Measurements from ENCODE around the gene DNAJA1.
"Not testable (repeated sequence)": the region's sequence is repeated elsewhere in the genome, so short reads cannot be mapped to it uniquely, and the experiment has no call there.

DNAJA1 gene

DNA sequence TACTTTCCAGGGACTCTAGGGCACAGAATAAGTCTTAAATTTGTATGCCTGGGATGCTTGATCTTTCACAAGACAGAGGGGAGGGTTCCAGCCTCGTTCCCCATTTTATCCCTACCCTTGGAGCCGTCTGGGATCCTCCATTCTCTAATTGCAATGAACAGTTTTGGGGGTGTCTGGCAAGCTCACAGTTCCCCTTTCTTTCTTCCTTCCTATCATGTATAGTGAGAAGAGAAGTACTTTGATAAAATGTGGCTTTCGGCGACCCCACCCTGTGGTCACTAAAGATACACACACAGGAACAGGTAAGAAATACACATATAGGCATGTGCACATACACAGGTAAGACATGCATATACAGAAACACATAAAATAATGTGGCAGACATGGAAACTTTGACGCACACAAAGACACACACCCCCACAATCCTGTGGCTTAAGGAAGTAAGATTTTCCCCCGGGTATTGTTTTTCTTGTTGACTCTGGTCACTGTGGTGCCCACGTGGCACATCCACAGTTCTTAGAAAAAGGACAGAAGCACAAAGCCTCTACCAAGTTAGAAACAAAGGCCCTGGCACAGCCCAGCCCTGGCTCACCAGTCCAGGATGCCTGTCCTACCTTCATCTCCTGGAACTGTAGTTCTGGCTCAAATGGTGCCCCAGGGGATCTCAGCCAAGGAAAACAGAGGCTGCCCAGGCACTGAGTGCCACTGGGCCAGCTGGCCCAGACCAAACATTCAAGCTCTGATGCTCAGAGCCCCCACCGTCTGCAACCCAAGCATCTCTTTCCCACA, 57.7 kb downstream of the DNAJA1 start:
- DNase-seq: no peak

- not testable (repeated sequence) for DNase-seq
Measured at GRCh38 chr9:33085672-33086071, 60.6 kb downstream of the DNAJA1 start.
